GM12801 (cell line): Measurements from ENCODE around the gene DAPP1.

Experiments
- CTCF ChIP-seq: IDR thresholded peaks from one replicate; pipeline ENCODE4 v1.5.1; 2011; ENCODE audit warnings: control low read depth; ENCODE audit not compliant: insufficient read length; ENCODE audit errors: extremely low read depth

The DAPP1 gene

GRCh38 chr4:99845708-99846469 is 29.3 kb downstream of the DAPP1 start:
- no peak for TF ChIP-seq CTCF

GRCh38 chr4:99846891-99847290 is 30.3 kb downstream of the DAPP1 start:
- TF ChIP-seq CTCF, result no peak

- TF ChIP-seq CTCF, result no peak
These were observed 30.8 kb downstream of the DAPP1 start for GRCh38 chr4:99847362-99847976.

- TF ChIP-seq CTCF, result no peak
These were observed 32.0 kb downstream of the DAPP1 start for GRCh38 chr4:99848591-99849001.

GRCh38 chr4:99852199-99852749 is 35.6 kb downstream of the DAPP1 start:
- no peak for TF ChIP-seq CTCF

GRCh38 chr4:99853190-99853589 is 36.6 kb downstream of the DAPP1 start:
- no peak for TF ChIP-seq CTCF

- no peak for TF ChIP-seq CTCF
These were observed 37.4 kb downstream of the DAPP1 start for GRCh38 chr4:99853999-99854398.
